Naive thymus-derived CD4-positive, alpha-beta T cell (primary cell): ENCODE results near the gene GGNBP2. TPM values are rescaled to one million over a fixed set of nuclear protein-coding genes. Genes with fewer than 3 reads are reported as not detected.

ENCODE experiments used
- ATAC-seq: fragments of 150-1000 bp; cut with Tn5 transposase; 2 replicates; pipeline ENCODE4 v1.10.0; 2021; ENCODE audit warnings: mild to moderate bottlenecking, moderate library complexity
- CTCF ChIA-PET: fragments of 350-600 bp; sonication (Branson Sonifier 250); formaldehyde crosslinking; loops from one replicate; lab custom pipeline; 2021; ENCODE audit warnings: antibody characterized with exemption; lab: Charles Lee
- POLR2A ChIA-PET: fragments of 350-600 bp; sonication (Branson Sonifier 250); formaldehyde crosslinking; loops from one replicate; lab custom pipeline; 2021; ENCODE audit warnings: antibody characterized with exemption, inconsistent platforms; lab: Charles Lee
- DNase-seq, 9 donors: peaks; one replicate each; pipeline versions ENCODE4 v3.0.0 to v3.0.0-alpha.2; 2020 to 2022; ENCODE audit warnings: mixed read lengths in 1 of 9
- H3K27ac ChIP-seq: one replicate; pipeline ENCODE4 v1.7.0; 2013; ENCODE audit warnings: mild to moderate bottlenecking, low read depth, low read length, moderate library complexity
- H3K27me3 ChIP-seq, 2 donors: one replicate each; pipeline ENCODE4 v1.7.0; 2013; ENCODE audit warnings: low read length in 2 of 2, mild to moderate bottlenecking in 2 of 2, moderate library complexity in 2 of 2; ENCODE audit not compliant: control insufficient read depth in 2 of 2, insufficient read depth in 2 of 2
- H3K36me3 ChIP-seq, 3 experiments: 1 replicate in 2 of 3; 2 replicates in 1 of 3; pipeline ENCODE4 v1.7.0; 2013; ENCODE audit warnings: low read length in 3 of 3, mild to moderate bottlenecking in 3 of 3, moderate library complexity in 1 of 3; ENCODE audit not compliant: insufficient read depth in 3 of 3, control insufficient read depth in 2 of 3
- H3K4me1 ChIP-seq, 2 donors: one replicate each; pipeline ENCODE4 v1.7.0; 2013; ENCODE audit warnings: low read length in 2 of 2, mild to moderate bottlenecking in 2 of 2, moderate library complexity in 1 of 2; ENCODE audit not compliant: control insufficient read depth in 2 of 2, insufficient read depth in 2 of 2
- H3K4me3 ChIP-seq: 2 replicates; pipeline ENCODE4 v1.7.0; 2013; ENCODE audit warnings: mild to moderate bottlenecking, low read length
- H3K9me3 ChIP-seq, 3 experiments: 1 replicate in 2 of 3; 2 replicates in 1 of 3; pipeline ENCODE4 v1.7.0; 2013; ENCODE audit warnings: low read length in 3 of 3; ENCODE audit not compliant: control insufficient read depth in 2 of 3
- H3K27ac Mint-ChIP-seq, 9 donors: one replicate each; pipeline ENCODE4 v1.8.0; 2020 to 2022; ENCODE audit warnings: mixed read lengths in 9 of 9, mild to moderate bottlenecking in 8 of 9, moderate library complexity in 5 of 9, inconsistent platforms in 2 of 9
- H3K27me3 Mint-ChIP-seq, 5 donors: one replicate each; pipeline ENCODE4 v1.8.0; 2021 to 2022; ENCODE audit warnings: mixed read lengths in 5 of 5, mild to moderate bottlenecking in 1 of 5
- H3K36me3 Mint-ChIP-seq, 5 donors: one replicate each; pipeline ENCODE4 v1.8.0; 2020 to 2022; ENCODE audit warnings: mixed read lengths in 5 of 5, mild to moderate bottlenecking in 3 of 5, inconsistent platforms in 1 of 5
- H3K4me1 Mint-ChIP-seq, 7 donors: one replicate each; pipeline ENCODE4 v1.8.0; 2020 to 2022; ENCODE audit warnings: mixed read lengths in 7 of 7, mild to moderate bottlenecking in 3 of 7, inconsistent platforms in 1 of 7
- H3K4me3 Mint-ChIP-seq, 10 donors: one replicate each; pipeline ENCODE4 v1.8.0; 2020 to 2022; ENCODE audit warnings: mild to moderate bottlenecking in 10 of 10, mixed read lengths in 10 of 10, moderate library complexity in 6 of 10, inconsistent platforms in 2 of 10
- H3K9me3 Mint-ChIP-seq, 11 donors: one replicate each; pipeline ENCODE4 v1.8.0; 2020 to 2022; ENCODE audit warnings: mixed read lengths in 11 of 11, mild to moderate bottlenecking in 4 of 11, inconsistent platforms in 1 of 11, moderate library complexity in 1 of 11
- intact Hi-C, 2 donors: fragments of 100-400 bp; cut with micrococcal nuclease; formaldehyde crosslinking; loops; one replicate each; pipeline ENCODE4 v1.15.1; 2023
- polyA plus RNA-seq, 2 donors: library from polyadenylated mRNA; unstranded; fragments of 300-500 nt; fragmentation: Illumina TruSeq; gene quantifications; one replicate each; pipeline ENCODE4 v1.2.3, GENCODE V29; 2021
- total RNA-seq, 6 experiments: library from RNA in 5 of 6; stranded (reverse) in 5 of 6; gene quantifications; 1 replicate in 5 of 6; 2 replicates in 1 of 6; pipeline ENCODE4 v1.2.3 and lab custom pipeline; 2021 to 2026

Gene GGNBP2
- total RNA-seq = 100 to 1,000 TPM in 4 of 5 experiments, 10 to 100 TPM in 1; 99.7 to 173 (median 145) TPM
- 10 to 100 TPM; 60.4 to 65.1 TPM for polyA plus RNA-seq
- 184 reads per million, percentile 92 among the genes with 10 or more reads in this experiment for total RNA-seq (lab: John Stamatoyannopoulos, UW)

- Histone ChIP-seq H3K4me3 (peak within 1 kb of the TSS; percentile 99), H3K36me3 (peaks cover 0 to 12% (median 0%) of the 10 kb centered on the region in 3 experiments), H3K27me3 (no peaks in the 10 kb centered on the region), H3K4me1 (peaks cover 30 to 31% of the 10 kb centered on the region in 2 donors), H3K9me3 (no peaks in the 10 kb centered on the region), H3K27ac (peak within 1 kb of the TSS; percentile 94)
- H3K27me3 Mint-ChIP-seq = no peaks in the 10 kb centered on the region
- peak within 1 kb of the TSS; percentile 92 to 100 (median 96) for H3K27ac Mint-ChIP-seq
- intact Hi-C loops = loop anchor here (1.0 to 10.0 kb wide), 12 partner anchors 9 to 1063 kb away; partner anchors contain the start of genes DHRS11 (in 2 of the 2), MRM1 (in 2 of the 2), ZNHIT3 (in 2 of the 2) and AATF (in 1 of the 2)
- ATAC-seq (peak; percentile 77), DNase-seq (peak; percentile 82 to 97 (median 93))
- ChIA-PET CTCF (interaction anchor here (1.0 kb wide), 1 partner anchor 38 kb away, joined by 6 read pairs; no protein-coding TSS in a partner anchor), POLR2A (interaction anchor here (0.6 to 7.7 kb wide), 8 partner anchors 9 to 62 kb away, joined by 3 to 130 read pairs (median 8); partner anchors contain the start of genes MRM1, MYO19 and PIGW)
- H3K36me3 Mint-ChIP-seq = peaks cover 0 to 17% (median 4%) of the 10 kb centered on the region in 5 donors
- H3K9me3 Mint-ChIP-seq = no peaks in the 10 kb centered on the region
- H3K4me3 Mint-ChIP-seq = peak within 1 kb of the TSS; percentile 87 to 97 (median 94)
- H3K4me1 Mint-ChIP-seq = peaks cover 5 to 45% (median 33%) of the 10 kb centered on the region in 7 donors
Observed at GRCh38 chr17:36544307-36545076, at the start of gene GGNBP2. GGNBP2 (plus strand) TSS chr17:36544919; CDS start chr17:36545725, 806 bp downstream.

DNA sequence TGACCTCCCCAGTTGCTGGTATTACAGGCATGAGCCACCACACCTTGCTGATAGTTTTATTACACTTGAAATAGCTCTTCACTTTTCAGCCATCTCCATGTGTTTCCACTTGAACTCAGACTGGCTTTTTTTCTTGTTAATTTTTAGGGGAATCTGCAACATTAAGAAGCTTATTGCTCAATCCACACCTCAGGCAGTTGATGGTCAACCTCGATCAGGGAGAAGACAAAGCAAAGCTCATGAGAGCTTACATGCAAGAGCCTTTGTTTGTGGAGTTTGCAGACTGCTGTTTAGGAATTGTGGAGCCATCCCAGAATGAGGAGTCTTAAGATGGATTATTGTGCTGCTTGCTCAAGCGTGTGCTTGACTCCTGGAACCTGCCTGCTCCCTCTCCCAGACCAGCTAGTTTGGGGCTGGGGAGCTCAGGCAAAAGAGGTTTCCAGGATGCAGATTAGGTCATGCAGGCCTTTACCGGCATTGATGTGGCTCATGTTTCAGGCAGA lies 49.6 kb upstream of the GGNBP2 start:
- Histone ChIP-seq H3K27me3 (no peaks in the 10 kb centered on the region), H3K9me3 (no peaks in the 10 kb centered on the region), H3K4me3 (no peak overlapping the region), H3K36me3 (peaks cover 10 to 72% (median 22%) of the 10 kb centered on the region in 3 experiments), H3K27ac (no peak overlapping the region), H3K4me1 (peaks cover 0 to 1% of the 10 kb centered on the region in 2 donors)
- peaks cover 11 to 24% (median 22%) of the 10 kb centered on the region in 7 donors for H3K4me1 Mint-ChIP-seq
- peak overlapping the region in 2 of 9 donors; percentile 22 to 28 for H3K27ac Mint-ChIP-seq
- CTCF ChIA-PET = interaction anchor here (0.7 to 0.9 kb wide), 2 partner anchors 10 to 12 kb away, joined by 3 read pairs; no protein-coding TSS in a partner anchor
- POLR2A ChIA-PET = interaction anchor here (1.5 kb wide), 1 partner anchor 12 kb away, joined by 4 read pairs; no protein-coding TSS in a partner anchor
- ATAC-seq = no peak
- H3K27me3 Mint-ChIP-seq = no peaks in the 10 kb centered on the region
- H3K4me3 Mint-ChIP-seq = no peak overlapping the region
- H3K9me3 Mint-ChIP-seq = no peaks in the 10 kb centered on the region
- DNase-seq = no peak
- intact Hi-C loops = no loop called here
- peaks cover 8 to 39% (median 11%) of the 10 kb centered on the region in 5 donors for H3K36me3 Mint-ChIP-seq

- peak overlapping the region in 1 of 9 donors; percentile 25 for H3K27ac Mint-ChIP-seq
- POLR2A ChIA-PET = no interaction called here
- peaks cover 10 to 83% (median 21%) of the 10 kb centered on the region in 3 experiments for H3K36me3 ChIP-seq
Observed at GRCh38 chr17:36496018-36496789, 48.5 kb upstream of the GGNBP2 start.

GRCh38 chr17:36498155-36498554 lies 46.6 kb upstream of the GGNBP2 start:
- DNase-seq = no peak

More at GRCh38 chr17:36496018-36496789, 48.5 kb upstream of the GGNBP2 start:
- no peaks in the 10 kb centered on the region for H3K9me3 ChIP-seq
- DNase-seq (no peak), ATAC-seq (no peak)
- no peaks in the 10 kb centered on the region for H3K27me3 ChIP-seq
- no peaks in the 10 kb centered on the region for H3K4me1 ChIP-seq
- CTCF ChIA-PET = no interaction called here
- Mint-ChIP-seq H3K9me3 (no peaks in the 10 kb centered on the region), H3K4me1 (peaks cover 6 to 18% (median 14%) of the 10 kb centered on the region in 7 donors), H3K4me3 (no peak overlapping the region), H3K27me3 (no peaks in the 10 kb centered on the region), H3K36me3 (peaks cover 5 to 35% (median 9%) of the 10 kb centered on the region in 5 donors)
- intact Hi-C loops = no loop called here
- no peak overlapping the region for H3K4me3 ChIP-seq
- no peak overlapping the region for H3K27ac ChIP-seq

GRCh38 chr17:36498560-36499300 lies 46.0 kb upstream of the GGNBP2 start:
- Histone ChIP-seq H3K36me3 (peaks cover under 1 to 64% (median under 1%) of the 10 kb centered on the region in 3 experiments), H3K9me3 (no peaks in the 10 kb centered on the region), H3K27me3 (no peaks in the 10 kb centered on the region), H3K27ac (no peak overlapping the region), H3K4me3 (no peak overlapping the region), H3K4me1 (no peaks in the 10 kb centered on the region)
- Mint-ChIP-seq H3K4me3 (no peak overlapping the region), H3K4me1 (peaks cover 0 to 7% (median 4%) of the 10 kb centered on the region in 7 donors), H3K36me3 (peaks cover 6 to 22% (median 8%) of the 10 kb centered on the region in 5 donors), H3K27me3 (no peaks in the 10 kb centered on the region), H3K9me3 (no peaks in the 10 kb centered on the region), H3K27ac (peak overlapping the region in 3 of 9 donors; percentile 10 to 26 (median 17))
- ATAC-seq = no peak
- ChIA-PET POLR2A (interaction anchor here (0.6 to 1.1 kb wide), 2 partner anchors 11 to 37 kb away, joined by 3 to 4 read pairs; partner anchors contain the start of gene PIGW), CTCF (no interaction called here)
- intact Hi-C loops = no loop called here
- DNase-seq = no peak

More at GRCh38 chr17:36498155-36498554, 46.6 kb upstream of the GGNBP2 start:
- Mint-ChIP-seq H3K9me3 (no peaks in the 10 kb centered on the region), H3K36me3 (peaks cover 6 to 22% (median 8%) of the 10 kb centered on the region in 5 donors), H3K27me3 (no peaks in the 10 kb centered on the region), H3K4me3 (no peak overlapping the region), H3K27ac (no peak overlapping the region), H3K4me1 (peaks cover 0 to 6% (median 4%) of the 10 kb centered on the region in 7 donors)
- intact Hi-C loops = no loop called here
- Histone ChIP-seq H3K4me3 (no peak overlapping the region), H3K27ac (no peak overlapping the region), H3K9me3 (no peaks in the 10 kb centered on the region), H3K36me3 (peaks cover 6 to 68% (median 6%) of the 10 kb centered on the region in 3 experiments), H3K27me3 (no peaks in the 10 kb centered on the region), H3K4me1 (no peaks in the 10 kb centered on the region)
- POLR2A ChIA-PET = interaction anchor here (0.6 to 1.1 kb wide), 2 partner anchors 12 to 37 kb away, joined by 3 to 4 read pairs; partner anchors contain the start of gene PIGW
- ATAC-seq = no peak
- CTCF ChIA-PET = no interaction called here
